Measurements from ENCODE around the gene HMBS.

The HMBS gene

GRCh38 chr11:119067371-119068222, 17.1 kb upstream of the HMBS start, which contains the start of gene VPS11:
TSS of gene VPS11 (plus strand) at chr11:119067818. CDS start at chr11:119067824, 6 bp downstream.
- DNase-seq (ENCODE audit: low spot score), result peak; percentile 99

- DNase-seq (ENCODE audit: low spot score), result no peak
These were observed 6.8 kb upstream of the HMBS start for GRCh38 chr11:119077839-119078238.

- DNase-seq (ENCODE audit: low spot score), result no peak
These were observed 5.8 kb upstream of the HMBS start for GRCh38 chr11:119078675-119079420.

GRCh38 chr11:119081682-119082260, 2.9 kb upstream of the HMBS start:
- DNase-seq (ENCODE audit: low spot score), result no peak

- no peak for DNase-seq (ENCODE audit: low spot score)
These were observed 761 bp downstream of the HMBS start for GRCh38 chr11:119085437-119085847.

GRCh38 chr11:119087123-119087522, 2.4 kb downstream of the HMBS start:
- DNase-seq (ENCODE audit: low spot score), result no peak

GRCh38 chr11:119087747-119088241, 3.1 kb downstream of the HMBS start:
- no peak for DNase-seq (ENCODE audit: low spot score)

- DNase-seq (ENCODE audit: low spot score), result no peak
These were observed 3.7 kb downstream of the HMBS start for GRCh38 chr11:119088406-119088805.

- no peak for DNase-seq (ENCODE audit: low spot score)
These were observed 4.6 kb downstream of the HMBS start for GRCh38 chr11:119089319-119089718.

- DNase-seq (ENCODE audit: low spot score), result no peak
These were observed 6.5 kb downstream of the HMBS start for GRCh38 chr11:119091178-119091577.

- DNase-seq (ENCODE audit: low spot score), result no peak
These were observed 7.5 kb downstream of the HMBS start for GRCh38 chr11:119091966-119092879.

GRCh38 chr11:119092880-119093842, 8.5 kb downstream of the HMBS start:
- no peak for DNase-seq (ENCODE audit: low spot score)

GRCh38 chr11:119093942-119094815, 9.5 kb downstream of the HMBS start:
- no peak for DNase-seq (ENCODE audit: low spot score)

GRCh38 chr11:119094816-119095065, 10.1 kb downstream of the HMBS start:
- peak; percentile 70 for DNase-seq (ENCODE audit: low spot score)

- DNase-seq (ENCODE audit: low spot score), result peak; percentile 95
These were observed 10.6 kb downstream of the HMBS start for GRCh38 chr11:119095066-119095880.

- no peak for DNase-seq (ENCODE audit: low spot score)
These were observed 15.0 kb downstream of the HMBS start for GRCh38 chr11:119099711-119100110.

- DNase-seq (ENCODE audit: low spot score), result no peak
These were observed 15.7 kb downstream of the HMBS start for GRCh38 chr11:119100246-119100970.
